ENCODE results near the gene SRD5A1.
"Not testable (repeated sequence)": the region's sequence is repeated elsewhere in the genome, so short reads cannot be mapped to it uniquely, and the experiment has no call there.

SRD5A1 gene

DNA sequence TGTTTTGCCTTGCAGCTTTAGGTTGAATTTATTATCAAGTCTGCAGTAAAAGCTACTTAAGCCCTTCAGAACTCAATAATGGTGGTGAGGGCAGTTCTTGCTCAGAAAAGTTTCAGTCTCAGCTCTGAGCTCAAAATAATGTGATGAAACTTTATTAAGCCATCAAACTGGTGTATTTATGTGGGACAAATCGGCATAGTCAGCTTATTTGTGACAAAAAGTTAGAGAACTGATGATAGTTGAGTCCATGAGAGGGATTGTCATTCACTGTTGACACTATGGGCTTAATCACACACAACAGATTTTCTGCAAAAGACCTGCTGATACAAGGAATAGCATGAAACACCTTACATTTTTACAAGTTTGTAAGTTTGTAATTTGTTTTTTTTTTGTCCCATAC, 9.4 kb downstream of the SRD5A1 start:
- in situ Hi-C loops (cut with HindIII; ENCODE audit: low pct_ligation_motif_present, low sequenced_read_pairs): loop anchor here (25.0 kb wide), 1 partner anchor 95 kb away; no protein-coding TSS in a partner anchor
- Histone ChIP-seq H3K27me3 (replicated peaks) (no peaks in the 10 kb centered on the region), H3K4me3 (ENCODE audit: low read depth, low read length) (no peak overlapping the region), H3K27ac (no peak overlapping the region), H3K36me3 (replicated peaks) (no peaks in the 10 kb centered on the region)
- DNase-seq: no peak
- TF ChIP-seq, protein P1, sequence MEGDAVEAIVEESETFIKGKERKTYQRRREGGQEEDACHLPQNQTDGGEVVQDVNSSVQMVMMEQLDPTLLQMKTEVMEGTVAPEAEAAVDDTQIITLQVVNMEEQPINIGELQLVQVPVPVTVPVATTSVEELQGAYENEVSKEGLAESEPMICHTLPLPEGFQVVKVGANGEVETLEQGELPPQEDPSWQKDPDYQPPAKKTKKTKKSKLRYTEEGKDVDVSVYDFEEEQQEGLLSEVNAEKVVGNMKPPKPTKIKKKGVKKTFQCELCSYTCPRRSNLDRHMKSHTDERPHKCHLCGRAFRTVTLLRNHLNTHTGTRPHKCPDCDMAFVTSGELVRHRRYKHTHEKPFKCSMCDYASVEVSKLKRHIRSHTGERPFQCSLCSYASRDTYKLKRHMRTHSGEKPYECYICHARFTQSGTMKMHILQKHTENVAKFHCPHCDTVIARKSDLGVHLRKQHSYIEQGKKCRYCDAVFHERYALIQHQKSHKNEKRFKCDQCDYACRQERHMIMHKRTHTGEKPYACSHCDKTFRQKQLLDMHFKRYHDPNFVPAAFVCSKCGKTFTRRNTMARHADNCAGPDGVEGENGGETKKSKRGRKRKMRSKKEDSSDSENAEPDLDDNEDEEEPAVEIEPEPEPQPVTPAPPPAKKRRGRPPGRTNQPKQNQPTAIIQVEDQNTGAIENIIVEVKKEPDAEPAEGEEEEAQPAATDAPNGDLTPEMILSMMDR (IDR thresholded peaks at IDR 0.05; ENCODE audit: low read depth, low read length, missing control alignments): no peak

- Histone ChIP-seq H3K27ac (no peak overlapping the region), H3K36me3 (replicated peaks) (no peaks in the 10 kb centered on the region), H3K27me3 (replicated peaks) (no peaks in the 10 kb centered on the region), H3K4me3 (ENCODE audit: low read depth, low read length) (no peak overlapping the region)
- TF ChIP-seq, protein P1 (IDR thresholded peaks at IDR 0.05; ENCODE audit: low read depth, low read length, missing control alignments): no peak
- no peak for DNase-seq
- in situ Hi-C loops (cut with HindIII; ENCODE audit: low pct_ligation_motif_present, low sequenced_read_pairs): loop anchor here (25.0 kb wide), 1 partner anchor 92 kb away; no protein-coding TSS in a partner anchor
These were observed 11.6 kb downstream of the SRD5A1 start for GRCh38 chr5:6644794-6645241.

GRCh38 chr5:6645571-6646362, 12.5 kb downstream of the SRD5A1 start:
- not testable (repeated sequence) for H3K4me3 ChIP-seq (ENCODE audit: low read depth, low read length); H3K27me3 ChIP-seq (replicated peaks); H3K27ac ChIP-seq; DNase-seq; H3K36me3 ChIP-seq (replicated peaks)
- in situ Hi-C loops (cut with HindIII; ENCODE audit: low pct_ligation_motif_present, low sequenced_read_pairs): loop anchor here (25.0 kb wide), 1 partner anchor 92 kb away; no protein-coding TSS in a partner anchor

GRCh38 chr5:6649186-6649585, 15.9 kb downstream of the SRD5A1 start:
- H3K36me3 ChIP-seq (replicated peaks): no peaks in the 10 kb centered on the region
- in situ Hi-C loops (cut with HindIII; ENCODE audit: low pct_ligation_motif_present, low sequenced_read_pairs): loop anchor here (25.0 kb wide), 1 partner anchor 88 kb away; no protein-coding TSS in a partner anchor
- no peak for DNase-seq
- no peaks in the 10 kb centered on the region for H3K27me3 ChIP-seq (replicated peaks)
- no peak overlapping the region for H3K27ac ChIP-seq
- TF ChIP-seq, protein P1 (IDR thresholded peaks at IDR 0.05; ENCODE audit: low read depth, low read length, missing control alignments): no peak
- no peak overlapping the region for H3K4me3 ChIP-seq (ENCODE audit: low read depth, low read length)

DNA sequence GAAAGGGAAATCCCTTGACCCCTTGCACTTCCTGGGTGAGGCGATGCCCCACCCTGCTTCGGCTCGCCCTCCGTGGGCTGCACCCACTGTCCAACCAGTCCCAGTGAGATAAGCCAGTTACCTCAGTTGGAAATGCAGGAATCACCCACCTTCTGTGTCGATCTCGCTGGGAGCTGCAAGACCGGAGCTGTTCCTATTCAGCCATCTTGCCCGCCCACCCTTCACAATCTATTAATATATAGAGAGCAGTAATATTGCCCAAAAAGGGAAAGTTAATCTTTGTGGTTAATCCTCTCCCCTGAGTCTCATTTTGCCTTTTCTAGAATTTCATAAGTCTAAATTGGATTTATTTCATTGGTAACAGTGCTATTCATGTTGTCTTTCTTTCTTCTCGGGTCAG, 16.4 kb downstream of the SRD5A1 start:
- no peaks in the 10 kb centered on the region for H3K36me3 ChIP-seq (replicated peaks)
- DNase-seq: no peak
- in situ Hi-C loops (cut with HindIII; ENCODE audit: low pct_ligation_motif_present, low sequenced_read_pairs): loop anchor here (25.0 kb wide), 1 partner anchor 88 kb away; no protein-coding TSS in a partner anchor

DNA sequence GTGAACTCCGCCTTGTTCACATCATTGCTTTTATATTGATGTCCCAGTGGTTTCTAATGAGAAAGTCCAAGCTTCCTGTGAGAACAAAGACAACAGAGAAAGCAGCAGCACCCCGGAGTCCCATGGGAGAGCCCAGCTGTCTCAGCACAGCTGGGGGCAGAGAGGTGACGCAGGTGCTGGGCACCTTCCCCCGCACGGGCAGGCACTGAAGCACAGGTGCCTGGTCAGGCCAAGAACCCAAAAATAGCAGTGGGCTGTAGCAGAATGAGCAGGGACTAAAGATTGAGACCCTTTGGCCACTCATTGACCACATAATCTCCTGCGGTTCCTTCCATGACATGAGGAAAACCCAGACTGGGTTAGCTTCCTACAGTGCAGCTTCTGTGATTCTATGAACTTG, 18.8 kb downstream of the SRD5A1 start:
- in situ Hi-C loops (cut with HindIII; ENCODE audit: low pct_ligation_motif_present, low sequenced_read_pairs): no loop called here
- H3K36me3 ChIP-seq (replicated peaks): peaks cover 11% of the 10 kb centered on the region
- no peak overlapping the region for H3K4me3 ChIP-seq (ENCODE audit: low read depth, low read length)
- no peaks in the 10 kb centered on the region for H3K27me3 ChIP-seq (replicated peaks)
- TF ChIP-seq, protein P1 (IDR thresholded peaks at IDR 0.05; ENCODE audit: low read depth, low read length, missing control alignments): no peak
- DNase-seq: no peak
- no peak overlapping the region for H3K27ac ChIP-seq

More for the DNA sequence above, 16.4 kb downstream of the SRD5A1 start:
- TF ChIP-seq, protein P1 (IDR thresholded peaks at IDR 0.05; ENCODE audit: low read depth, low read length, missing control alignments): no peak
- Histone ChIP-seq H3K4me3 (ENCODE audit: low read depth, low read length) (no peak overlapping the region), H3K27me3 (replicated peaks) (no peaks in the 10 kb centered on the region), H3K27ac (no peak overlapping the region)
